Keratinocyte (primary cell): Measurements from ENCODE around the gene RALY.

Experiments
- EZH2 ChIP-seq: IDR thresholded peaks from one replicate; pipeline ENCODE4 v1.6.1; 2012; ENCODE audit warnings: inconsistent platforms, mild to moderate bottlenecking, low read length, moderate library complexity
- TF ChIP-seq, protein P1 (sequence below), 3 experiments: IDR thresholded peaks in 1 of 3; conservative IDR thresholded peaks in 1 of 3; optimal IDR thresholded peaks in 1 of 3; 2 replicates in 2 of 3; 3 replicates in 1 of 3; pipeline versions ENCODE3 to v1.5.1; 2011; ENCODE audit warnings: low read length in 3 of 3, mild to moderate bottlenecking in 3 of 3, moderate library complexity in 2 of 3, control low read depth in 1 of 3, inconsistent platforms in 1 of 3; ENCODE audit not compliant: insufficient read depth in 2 of 3; ENCODE audit errors: extremely low read depth in 1 of 3

DNA sequence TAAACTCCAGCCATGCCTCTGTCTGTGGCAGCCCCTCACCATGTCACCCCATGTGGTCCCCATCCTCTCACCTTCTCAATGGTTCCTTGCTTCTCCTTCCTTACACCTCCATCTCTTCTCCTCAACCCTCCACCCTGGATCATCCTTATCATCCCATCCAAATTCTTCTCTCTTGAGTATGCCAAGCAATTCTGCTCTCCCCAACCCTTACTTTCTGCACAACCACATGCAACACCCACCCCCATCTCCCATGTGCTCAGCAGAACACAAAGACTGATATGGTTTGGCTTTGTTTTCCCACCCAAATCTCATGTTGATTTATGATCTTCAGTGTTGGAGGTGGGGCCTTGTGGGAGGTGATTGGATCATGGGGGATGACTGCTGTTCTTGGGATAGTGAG lies 42.5 kb upstream of the RALY start:
- TF ChIP-seq, protein P1, sequence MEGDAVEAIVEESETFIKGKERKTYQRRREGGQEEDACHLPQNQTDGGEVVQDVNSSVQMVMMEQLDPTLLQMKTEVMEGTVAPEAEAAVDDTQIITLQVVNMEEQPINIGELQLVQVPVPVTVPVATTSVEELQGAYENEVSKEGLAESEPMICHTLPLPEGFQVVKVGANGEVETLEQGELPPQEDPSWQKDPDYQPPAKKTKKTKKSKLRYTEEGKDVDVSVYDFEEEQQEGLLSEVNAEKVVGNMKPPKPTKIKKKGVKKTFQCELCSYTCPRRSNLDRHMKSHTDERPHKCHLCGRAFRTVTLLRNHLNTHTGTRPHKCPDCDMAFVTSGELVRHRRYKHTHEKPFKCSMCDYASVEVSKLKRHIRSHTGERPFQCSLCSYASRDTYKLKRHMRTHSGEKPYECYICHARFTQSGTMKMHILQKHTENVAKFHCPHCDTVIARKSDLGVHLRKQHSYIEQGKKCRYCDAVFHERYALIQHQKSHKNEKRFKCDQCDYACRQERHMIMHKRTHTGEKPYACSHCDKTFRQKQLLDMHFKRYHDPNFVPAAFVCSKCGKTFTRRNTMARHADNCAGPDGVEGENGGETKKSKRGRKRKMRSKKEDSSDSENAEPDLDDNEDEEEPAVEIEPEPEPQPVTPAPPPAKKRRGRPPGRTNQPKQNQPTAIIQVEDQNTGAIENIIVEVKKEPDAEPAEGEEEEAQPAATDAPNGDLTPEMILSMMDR (optimal IDR thresholded peaks at IDR 0.05 in 1 of 3, IDR thresholded peaks at IDR 0.05 in 1 of 3, conservative IDR thresholded peaks at IDR 0.05 in 1 of 3; ENCODE audit: extremely low read depth in 1 of 3, insufficient read depth in 2 of 3, low read length in 3 of 3) = no peak
- TF ChIP-seq EZH2 = no peak
